ENCODE measurements around the gene ZNF24.
A peak's percentile ranks its signal among the peaks of the same experiment; 100 is the strongest.

ZNF24 gene

GRCh38 chr18:35303610-35304009, 40.6 kb downstream of the ZNF24 start:
- Histone ChIP-seq H3K4me1 (ENCODE audit: control insufficient read depth, insufficient read depth, low read length) (no peaks in the 10 kb centered on the region), H3K27me3 (ENCODE audit: control insufficient read depth, insufficient read depth, low read length, poor library complexity, severe bottlenecking) (no peaks in the 10 kb centered on the region), H3K4me3 (ENCODE audit: insufficient read depth, low read depth, low read length) (no peak overlapping the region), H3K9me3 (ENCODE audit: control insufficient read depth, low read length) (peaks cover 2% of the 10 kb centered on the region), H3K27ac (ENCODE audit: insufficient read depth, low read depth, low read length, poor library complexity, severe bottlenecking) (no peak overlapping the region), H3K36me3 (ENCODE audit: control insufficient read depth, insufficient read depth, low read length) (peaks cover 59% of the 10 kb centered on the region)
- 88 to 97% methylated on average over 4 of the region's 4 CpGs for WGBS, 2 experiments

- WGBS, 2 experiments, result 98% methylated on average over 2 of the region's 2 CpGs
- H3K36me3 ChIP-seq (ENCODE audit: control insufficient read depth, insufficient read depth, low read length), result peaks cover 25% of the 10 kb centered on the region
These were observed 48.2 kb downstream of the ZNF24 start for GRCh38 chr18:35296060-35296459.

GRCh38 chr18:35291166-35291565, 53.1 kb downstream of the ZNF24 start:
- Histone ChIP-seq H3K9me3 (ENCODE audit: control insufficient read depth, low read length) (no peaks in the 10 kb centered on the region), H3K4me1 (ENCODE audit: control insufficient read depth, insufficient read depth, low read length) (peaks cover 5% of the 10 kb centered on the region), H3K4me3 (ENCODE audit: insufficient read depth, low read depth, low read length) (peak overlapping the region; percentile 85), H3K27me3 (ENCODE audit: control insufficient read depth, insufficient read depth, low read length, poor library complexity, severe bottlenecking) (no peaks in the 10 kb centered on the region), H3K36me3 (ENCODE audit: control insufficient read depth, insufficient read depth, low read length) (no peaks in the 10 kb centered on the region), H3K27ac (ENCODE audit: insufficient read depth, low read depth, low read length, poor library complexity, severe bottlenecking) (no peak overlapping the region)
- WGBS, 2 experiments, result 95 to 96% methylated on average over 2 of the region's 2 CpGs

More at GRCh38 chr18:35296060-35296459, 48.2 kb downstream of the ZNF24 start:
- no peaks in the 10 kb centered on the region for H3K27me3 ChIP-seq (ENCODE audit: control insufficient read depth, insufficient read depth, low read length, poor library complexity, severe bottlenecking)
- H3K4me3 ChIP-seq (ENCODE audit: insufficient read depth, low read depth, low read length), result no peak overlapping the region
- H3K27ac ChIP-seq (ENCODE audit: insufficient read depth, low read depth, low read length, poor library complexity, severe bottlenecking), result no peak overlapping the region
- peaks cover 1% of the 10 kb centered on the region for H3K4me1 ChIP-seq (ENCODE audit: control insufficient read depth, insufficient read depth, low read length)
- H3K9me3 ChIP-seq (ENCODE audit: control insufficient read depth, low read length), result no peaks in the 10 kb centered on the region

GRCh38 chr18:35290094-35290735, 54.0 kb downstream of the ZNF24 start, which contains the start of gene ZSCAN30:
Gene ZSCAN30, minus strand, starts transcription at chr18:35290229. Its CDS starts 25,877 bp downstream, at chr18:35264352.
- H3K9me3 ChIP-seq (ENCODE audit: control insufficient read depth, low read length), result no peaks in the 10 kb centered on the region
- peaks cover 5% of the 10 kb centered on the region for H3K4me1 ChIP-seq (ENCODE audit: control insufficient read depth, insufficient read depth, low read length)
- peak within 1 kb of the TSS; percentile 85 for H3K4me3 ChIP-seq (ENCODE audit: insufficient read depth, low read depth, low read length)
- H3K27ac ChIP-seq (ENCODE audit: insufficient read depth, low read depth, low read length, poor library complexity, severe bottlenecking), result peak within 1 kb of the TSS; percentile 5
- 0% methylated on average over 41 of the region's 41 CpGs for WGBS, 2 experiments
- no peaks in the 10 kb centered on the region for H3K36me3 ChIP-seq (ENCODE audit: control insufficient read depth, insufficient read depth, low read length)
- no peaks in the 10 kb centered on the region for H3K27me3 ChIP-seq (ENCODE audit: control insufficient read depth, insufficient read depth, low read length, poor library complexity, severe bottlenecking)

- Histone ChIP-seq H3K4me1 (ENCODE audit: control insufficient read depth, insufficient read depth, low read length) (peaks cover 5% of the 10 kb centered on the region), H3K27me3 (ENCODE audit: control insufficient read depth, insufficient read depth, low read length, poor library complexity, severe bottlenecking) (no peaks in the 10 kb centered on the region), H3K4me3 (ENCODE audit: insufficient read depth, low read depth, low read length) (peak overlapping the region; percentile 85), H3K36me3 (ENCODE audit: control insufficient read depth, insufficient read depth, low read length) (peaks cover 3% of the 10 kb centered on the region), H3K9me3 (ENCODE audit: control insufficient read depth, low read length) (peaks cover 3% of the 10 kb centered on the region), H3K27ac (ENCODE audit: insufficient read depth, low read depth, low read length, poor library complexity, severe bottlenecking) (no peak overlapping the region)
- WGBS, 2 experiments, result 6 to 8% methylated on average over 8 of the region's 8 CpGs
These were observed 54.5 kb downstream of the ZNF24 start for GRCh38 chr18:35289727-35290093.

GRCh38 chr18:35289293-35289692, 54.9 kb downstream of the ZNF24 start:
- Histone ChIP-seq H3K4me3 (ENCODE audit: insufficient read depth, low read depth, low read length) (peak overlapping the region; percentile 85), H3K4me1 (ENCODE audit: control insufficient read depth, insufficient read depth, low read length) (peaks cover 5% of the 10 kb centered on the region), H3K36me3 (ENCODE audit: control insufficient read depth, insufficient read depth, low read length) (peaks cover 7% of the 10 kb centered on the region), H3K27ac (ENCODE audit: insufficient read depth, low read depth, low read length, poor library complexity, severe bottlenecking) (no peak overlapping the region), H3K9me3 (ENCODE audit: control insufficient read depth, low read length) (peaks cover 4% of the 10 kb centered on the region), H3K27me3 (ENCODE audit: control insufficient read depth, insufficient read depth, low read length, poor library complexity, severe bottlenecking) (no peaks in the 10 kb centered on the region)
- 68 to 78% methylated on average over 6 of the region's 6 CpGs for WGBS, 2 experiments

- WGBS, 2 experiments, result 91 to 96% methylated on average over 3 of the region's 3 CpGs
- no peak overlapping the region for H3K4me3 ChIP-seq (ENCODE audit: insufficient read depth, low read depth, low read length)
These were observed 59.4 kb downstream of the ZNF24 start for GRCh38 chr18:35284841-35285240.

GRCh38 chr18:35283923-35284794, 60.1 kb downstream of the ZNF24 start:
- WGBS, 2 experiments, result 95 to 96% methylated on average over 7 of the region's 7 CpGs
- Histone ChIP-seq H3K4me1 (ENCODE audit: control insufficient read depth, insufficient read depth, low read length) (no peaks in the 10 kb centered on the region), H3K9me3 (ENCODE audit: control insufficient read depth, low read length) (peaks cover 4% of the 10 kb centered on the region), H3K36me3 (ENCODE audit: control insufficient read depth, insufficient read depth, low read length) (peaks cover 17% of the 10 kb centered on the region), H3K4me3 (ENCODE audit: insufficient read depth, low read depth, low read length) (no peak overlapping the region), H3K27ac (ENCODE audit: insufficient read depth, low read depth, low read length, poor library complexity, severe bottlenecking) (no peak overlapping the region), H3K27me3 (ENCODE audit: control insufficient read depth, insufficient read depth, low read length, poor library complexity, severe bottlenecking) (no peaks in the 10 kb centered on the region)

More at GRCh38 chr18:35284841-35285240, 59.4 kb downstream of the ZNF24 start:
- Histone ChIP-seq H3K27ac (ENCODE audit: insufficient read depth, low read depth, low read length, poor library complexity, severe bottlenecking) (no peak overlapping the region), H3K27me3 (ENCODE audit: control insufficient read depth, insufficient read depth, low read length, poor library complexity, severe bottlenecking) (no peaks in the 10 kb centered on the region), H3K36me3 (ENCODE audit: control insufficient read depth, insufficient read depth, low read length) (peaks cover 17% of the 10 kb centered on the region), H3K9me3 (ENCODE audit: control insufficient read depth, low read length) (peaks cover 4% of the 10 kb centered on the region), H3K4me1 (ENCODE audit: control insufficient read depth, insufficient read depth, low read length) (no peaks in the 10 kb centered on the region)

GRCh38 chr18:35282353-35282752, 61.9 kb downstream of the ZNF24 start:
- Histone ChIP-seq H3K27ac (ENCODE audit: insufficient read depth, low read depth, low read length, poor library complexity, severe bottlenecking) (no peak overlapping the region), H3K4me3 (ENCODE audit: insufficient read depth, low read depth, low read length) (no peak overlapping the region), H3K4me1 (ENCODE audit: control insufficient read depth, insufficient read depth, low read length) (no peaks in the 10 kb centered on the region), H3K9me3 (ENCODE audit: control insufficient read depth, low read length) (peaks cover 6% of the 10 kb centered on the region), H3K27me3 (ENCODE audit: control insufficient read depth, insufficient read depth, low read length, poor library complexity, severe bottlenecking) (no peaks in the 10 kb centered on the region), H3K36me3 (ENCODE audit: control insufficient read depth, insufficient read depth, low read length) (peaks cover 17% of the 10 kb centered on the region)
- 100% methylated on average over 1 of the region's 1 CpG for WGBS, 2 experiments

Data from ectodermal cell (in vitro differentiated cells).